Colonic mucosa (tissue), 4 donors: ENCODE results near the gene STAC3. TPM values are rescaled to one million over a fixed set of nuclear protein-coding genes. Genes with fewer than 3 reads are reported as not detected.

Source experiments
- DNase-seq: peaks from one replicate; pipeline ENCODE4 v3.0.0-alpha.2; 2020
- H3K27ac ChIP-seq: fragments of 200-600 bp; one replicate; pipeline ENCODE4 v1.8.0; 2021
- H3K27me3 ChIP-seq: fragments of 200-600 bp; one replicate; pipeline ENCODE4 v1.8.0; 2021
- H3K36me3 ChIP-seq: fragments of 200-600 bp; one replicate; pipeline ENCODE4 v1.8.0; 2021
- H3K4me1 ChIP-seq: fragments of 200-600 bp; one replicate; pipeline ENCODE4 v1.8.0; 2021; ENCODE audit warnings: mild to moderate bottlenecking
- H3K4me3 ChIP-seq: fragments of 200-600 bp; one replicate; pipeline ENCODE4 v1.8.0; 2021
- H3K9ac ChIP-seq, 2 donors: one replicate each; pipeline ENCODE4 v1.7.0; 2013; ENCODE audit warnings: control low read depth in 2 of 2, low read depth in 2 of 2, low read length in 2 of 2
- H3K9me3 ChIP-seq: fragments of 200-600 bp; one replicate; pipeline ENCODE4 v1.8.0; 2021
- CTCF ChIP-seq: fragments of 200-600 bp; IDR thresholded peaks from one replicate; pipeline ENCODE4 v1.8.0; 2022; ENCODE audit warnings: antibody characterized with exemption, mild to moderate bottlenecking
- intact Hi-C: fragments of 100-400 bp; cut with DNase I; formaldehyde crosslinking; loops from one replicate; pipeline ENCODE4 v1.14.1; 2022
- total RNA-seq, 2 donors: library from RNA; stranded (reverse); fragmentation: NEBNext Ultra II Directional in 1 of 2; extraction: Animal tissue kit (Norgen Biotek cat#: 25700) in 1 of 2; gene quantifications; one replicate each; pipeline ENCODE4 v1.2.1, GENCODE V29; 2021
- donor health status: healthy.
- donor health status: DM: no; HTN: no; CAD: no.
- donor health status: DM: no; HTN: no; CAD: no.

STAC3 gene
- total RNA-seq, 2 donors from 2014 or later = 1.9 to 2.7 TPM

GRCh38 chr12:57203791-57204190 is 47.2 kb downstream of the STAC3 start:
- H3K36me3 ChIP-seq = peaks cover 26% of the 10 kb centered on the region
- no peak for TF ChIP-seq CTCF
- intact Hi-C loops = no loop called here

GRCh38 chr12:57203201-57203600 is 47.8 kb downstream of the STAC3 start:
- no peak for TF ChIP-seq CTCF
- no peak overlapping the region for H3K4me3 ChIP-seq
- no peaks in the 10 kb centered on the region for H3K27me3 ChIP-seq
- no peaks in the 10 kb centered on the region for H3K9me3 ChIP-seq
- no peak overlapping the region for H3K27ac ChIP-seq
- intact Hi-C loops = no loop called here
- H3K36me3 ChIP-seq = peaks cover 26% of the 10 kb centered on the region
- no peak overlapping the region for H3K9ac ChIP-seq
- no peak for DNase-seq
- no peaks in the 10 kb centered on the region for H3K4me1 ChIP-seq

More at GRCh38 chr12:57203791-57204190, 47.2 kb downstream of the STAC3 start:
- H3K4me3 ChIP-seq = no peak overlapping the region
- no peaks in the 10 kb centered on the region for H3K4me1 ChIP-seq
- H3K27me3 ChIP-seq = no peaks in the 10 kb centered on the region
- H3K27ac ChIP-seq = no peak overlapping the region
- DNase-seq = no peak
- H3K9ac ChIP-seq = no peak overlapping the region
- H3K9me3 ChIP-seq = no peaks in the 10 kb centered on the region

- intact Hi-C loops = no loop called here
- no peak overlapping the region for H3K4me3 ChIP-seq
- H3K4me1 ChIP-seq = no peaks in the 10 kb centered on the region
- no peak overlapping the region for H3K9ac ChIP-seq
- no peak overlapping the region for H3K27ac ChIP-seq
- no peak for DNase-seq
- TF ChIP-seq CTCF = no peak
- peaks cover 33% of the 10 kb centered on the region for H3K36me3 ChIP-seq
- no peaks in the 10 kb centered on the region for H3K9me3 ChIP-seq
- H3K27me3 ChIP-seq = no peaks in the 10 kb centered on the region
These were observed 48.7 kb downstream of the STAC3 start for GRCh38 chr12:57202321-57202720.

- no peak overlapping the region for H3K9ac ChIP-seq
- peaks cover 34% of the 10 kb centered on the region for H3K36me3 ChIP-seq
- no peak overlapping the region for H3K4me3 ChIP-seq
- intact Hi-C loops = no loop called here
- H3K4me1 ChIP-seq = no peaks in the 10 kb centered on the region
- H3K9me3 ChIP-seq = no peaks in the 10 kb centered on the region
- H3K27ac ChIP-seq = no peak overlapping the region
- H3K27me3 ChIP-seq = no peaks in the 10 kb centered on the region
- DNase-seq = no peak
- TF ChIP-seq CTCF = no peak
These were observed 49.4 kb downstream of the STAC3 start for GRCh38 chr12:57201631-57202030.

GRCh38 chr12:57201219-57201618 is 49.8 kb downstream of the STAC3 start:
- Histone ChIP-seq H3K9ac (no peak overlapping the region), H3K27ac (no peak overlapping the region), H3K27me3 (no peaks in the 10 kb centered on the region), H3K9me3 (no peaks in the 10 kb centered on the region), H3K4me3 (no peak overlapping the region), H3K36me3 (peaks cover 35% of the 10 kb centered on the region), H3K4me1 (no peaks in the 10 kb centered on the region)
- no peak for DNase-seq
- intact Hi-C loops = no loop called here
- TF ChIP-seq CTCF = no peak

GRCh38 chr12:57200497-57200896 is 50.5 kb downstream of the STAC3 start:
- H3K27me3 ChIP-seq = no peaks in the 10 kb centered on the region
- H3K36me3 ChIP-seq = peaks cover 37% of the 10 kb centered on the region
- no peaks in the 10 kb centered on the region for H3K9me3 ChIP-seq
- DNase-seq = no peak
- H3K4me3 ChIP-seq = no peak overlapping the region
- no peaks in the 10 kb centered on the region for H3K4me1 ChIP-seq
- no peak for TF ChIP-seq CTCF
- H3K27ac ChIP-seq = no peak overlapping the region
- intact Hi-C loops = no loop called here
- H3K9ac ChIP-seq = no peak overlapping the region
